Ovary (tissue), 3 donors: ENCODE data around the gene FBXO11.

ENCODE experiments used
- POLR2A ChIP-seq: fragments of 450-650 bp; IDR thresholded peaks from one replicate; pipeline ENCODE4 v1.6.1; 2017; ENCODE audit warnings: antibody characterized with exemption, mild to moderate bottlenecking, moderate library complexity
- TF ChIP-seq, protein P1 (sequence below), 3 donors: fragments of 450-650 bp in 2 of 3; fragments of 200-600 bp in 1 of 3; IDR thresholded peaks; one replicate each; pipeline versions ENCODE4 v1.5.1 to v1.8.0; 2016 to 2022; ENCODE audit warnings: antibody characterized with exemption in 3 of 3, mild to moderate bottlenecking in 1 of 3
- donor health status: DM: no; HTN: no; CAD: no.

DNA sequence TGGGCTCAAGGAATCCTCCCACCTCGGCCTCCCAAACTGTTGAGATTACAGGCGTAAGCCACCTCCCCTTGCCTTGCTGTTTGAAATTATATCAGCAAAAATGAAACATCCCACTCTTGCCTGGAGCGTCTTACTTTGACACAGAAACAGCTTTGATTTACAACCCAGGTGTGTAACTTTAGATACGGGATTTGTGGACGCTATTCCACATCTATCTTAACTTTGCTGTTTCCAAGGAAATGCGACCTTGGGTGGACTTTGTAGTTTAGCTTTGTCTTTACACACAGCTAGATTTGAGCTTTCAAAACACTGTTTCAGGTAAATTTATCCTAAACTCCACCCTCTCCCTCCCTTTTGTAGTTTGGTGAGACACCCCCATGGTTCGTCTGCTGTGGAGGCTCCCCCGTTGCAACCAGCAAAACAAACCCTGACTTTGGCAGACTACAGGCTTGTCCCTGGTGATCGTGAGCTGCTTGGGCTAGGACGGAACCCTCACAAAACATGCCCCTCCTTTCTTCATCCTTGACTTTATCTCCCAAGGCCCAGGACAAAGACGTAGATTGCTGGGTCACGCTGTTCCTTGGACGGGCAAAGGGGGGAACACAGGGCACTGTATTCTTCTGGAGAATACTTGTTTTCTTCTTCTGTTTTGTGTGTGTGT is 128.9 kb downstream of the FBXO11 start:
- TF ChIP-seq, protein P1, sequence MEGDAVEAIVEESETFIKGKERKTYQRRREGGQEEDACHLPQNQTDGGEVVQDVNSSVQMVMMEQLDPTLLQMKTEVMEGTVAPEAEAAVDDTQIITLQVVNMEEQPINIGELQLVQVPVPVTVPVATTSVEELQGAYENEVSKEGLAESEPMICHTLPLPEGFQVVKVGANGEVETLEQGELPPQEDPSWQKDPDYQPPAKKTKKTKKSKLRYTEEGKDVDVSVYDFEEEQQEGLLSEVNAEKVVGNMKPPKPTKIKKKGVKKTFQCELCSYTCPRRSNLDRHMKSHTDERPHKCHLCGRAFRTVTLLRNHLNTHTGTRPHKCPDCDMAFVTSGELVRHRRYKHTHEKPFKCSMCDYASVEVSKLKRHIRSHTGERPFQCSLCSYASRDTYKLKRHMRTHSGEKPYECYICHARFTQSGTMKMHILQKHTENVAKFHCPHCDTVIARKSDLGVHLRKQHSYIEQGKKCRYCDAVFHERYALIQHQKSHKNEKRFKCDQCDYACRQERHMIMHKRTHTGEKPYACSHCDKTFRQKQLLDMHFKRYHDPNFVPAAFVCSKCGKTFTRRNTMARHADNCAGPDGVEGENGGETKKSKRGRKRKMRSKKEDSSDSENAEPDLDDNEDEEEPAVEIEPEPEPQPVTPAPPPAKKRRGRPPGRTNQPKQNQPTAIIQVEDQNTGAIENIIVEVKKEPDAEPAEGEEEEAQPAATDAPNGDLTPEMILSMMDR (IDR thresholded peaks at IDR 0.05): no peak
- TF ChIP-seq POLR2A: no peak
